WI38 (cell line): ENCODE data around the gene MED4.

Experiments used
- H3K4me3 ChIP-seq: 2 replicates; pipeline ENCODE4 v1.5.1; 2011; ENCODE audit warnings: low read depth, mild to moderate bottlenecking, control low read depth, low read length
- TF ChIP-seq, protein P1 (sequence below): IDR thresholded peaks from 2 replicates; pipeline ENCODE4 v1.5.1; 2012; ENCODE audit warnings: low read depth, mild to moderate bottlenecking, control low read depth, low read length

Gene MED4

GRCh38 chr13:48055712-48056111 is 39.2 kb downstream of the MED4 start:
- TF ChIP-seq, protein P1, sequence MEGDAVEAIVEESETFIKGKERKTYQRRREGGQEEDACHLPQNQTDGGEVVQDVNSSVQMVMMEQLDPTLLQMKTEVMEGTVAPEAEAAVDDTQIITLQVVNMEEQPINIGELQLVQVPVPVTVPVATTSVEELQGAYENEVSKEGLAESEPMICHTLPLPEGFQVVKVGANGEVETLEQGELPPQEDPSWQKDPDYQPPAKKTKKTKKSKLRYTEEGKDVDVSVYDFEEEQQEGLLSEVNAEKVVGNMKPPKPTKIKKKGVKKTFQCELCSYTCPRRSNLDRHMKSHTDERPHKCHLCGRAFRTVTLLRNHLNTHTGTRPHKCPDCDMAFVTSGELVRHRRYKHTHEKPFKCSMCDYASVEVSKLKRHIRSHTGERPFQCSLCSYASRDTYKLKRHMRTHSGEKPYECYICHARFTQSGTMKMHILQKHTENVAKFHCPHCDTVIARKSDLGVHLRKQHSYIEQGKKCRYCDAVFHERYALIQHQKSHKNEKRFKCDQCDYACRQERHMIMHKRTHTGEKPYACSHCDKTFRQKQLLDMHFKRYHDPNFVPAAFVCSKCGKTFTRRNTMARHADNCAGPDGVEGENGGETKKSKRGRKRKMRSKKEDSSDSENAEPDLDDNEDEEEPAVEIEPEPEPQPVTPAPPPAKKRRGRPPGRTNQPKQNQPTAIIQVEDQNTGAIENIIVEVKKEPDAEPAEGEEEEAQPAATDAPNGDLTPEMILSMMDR, result no peak
- no peak overlapping the region for H3K4me3 ChIP-seq

DNA sequence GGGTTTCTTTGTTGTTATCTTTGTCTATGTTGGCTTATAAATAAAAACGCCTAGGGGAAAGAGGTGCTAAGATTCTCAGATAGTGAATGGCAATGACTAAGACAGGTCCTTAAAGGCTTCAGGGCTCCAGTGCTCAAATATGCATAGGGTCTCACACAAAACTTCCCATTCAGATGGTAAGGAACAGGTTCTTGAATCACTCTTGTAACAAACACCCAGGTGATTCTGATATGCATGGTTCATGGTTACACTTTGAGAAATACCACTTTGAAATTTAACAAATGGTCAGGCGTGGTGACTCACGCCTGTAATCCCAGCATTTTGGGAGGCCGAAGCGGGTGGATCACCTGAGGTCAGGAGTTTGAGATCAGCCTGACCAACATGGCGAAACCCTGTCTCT is 40.3 kb downstream of the MED4 start:
- H3K4me3 ChIP-seq, result no peak overlapping the region
- TF ChIP-seq, protein P1, result no peak

GRCh38 chr13:48050550-48050949 is 44.4 kb downstream of the MED4 start:
- no peak overlapping the region for H3K4me3 ChIP-seq
- TF ChIP-seq, protein P1, result no peak

DNA sequence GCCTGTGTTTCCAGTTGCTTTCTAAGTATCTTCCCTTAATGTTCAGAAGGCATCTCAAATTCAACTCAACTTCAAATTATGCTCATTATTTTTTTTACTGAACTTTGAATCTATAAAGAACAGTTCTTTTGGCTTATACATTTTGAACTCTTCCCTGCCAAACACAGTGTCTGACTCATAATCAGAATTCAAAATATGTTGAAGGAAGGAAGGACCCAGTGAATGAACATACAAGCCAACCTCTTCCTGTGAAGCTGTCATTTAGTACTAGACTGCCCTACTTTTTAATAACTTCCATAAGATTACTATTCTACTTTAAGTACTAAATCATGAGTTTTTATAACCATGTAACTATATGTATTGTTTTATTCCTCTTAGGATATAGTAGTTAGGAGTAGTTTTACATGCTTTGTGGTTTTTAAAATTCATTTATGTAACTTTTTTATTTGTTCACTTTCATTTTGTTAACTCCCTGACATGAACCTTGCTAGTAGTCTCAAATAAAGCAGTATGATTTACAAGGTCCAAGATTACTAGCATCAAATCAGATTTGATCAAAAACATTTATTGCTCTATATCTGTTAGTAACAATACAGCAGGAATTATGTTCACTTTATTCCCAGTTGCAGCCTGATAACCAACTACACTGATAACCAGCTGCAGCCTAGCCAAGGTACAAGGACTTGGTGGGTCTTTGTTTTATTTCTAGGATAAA is 51.0 kb downstream of the MED4 start:
- TF ChIP-seq, protein P1, result no peak
- no peak overlapping the region for H3K4me3 ChIP-seq

- H3K4me3 ChIP-seq, result no peak overlapping the region
- TF ChIP-seq, protein P1, result no peak
Measured at GRCh38 chr13:48042894-48043293, 52.0 kb downstream of the MED4 start.

- TF ChIP-seq, protein P1, result no peak
- no peak overlapping the region for H3K4me3 ChIP-seq
Measured at GRCh38 chr13:48040896-48041295, 54.0 kb downstream of the MED4 start.

- no peak overlapping the region for H3K4me3 ChIP-seq
- TF ChIP-seq, protein P1, result no peak
Measured at GRCh38 chr13:48040049-48040448, 54.9 kb downstream of the MED4 start.
